ENCODE data around the gene ATF2. TPM values are rescaled to one million over a fixed set of nuclear protein-coding genes. Genes with fewer than 3 reads are reported as not detected.

The ATF2 gene
- polyA plus RNA-seq, 3 donors = 17.4 to 24.0 (median 22.1) TPM

GRCh38 chr2:175136334-175137215 is 31.4 kb downstream of the ATF2 start:
- H3K9me3 Mint-ChIP-seq = no peaks in the 10 kb centered on the region
- no peak for TF ChIP-seq CTCF (IDR thresholded peaks at IDR 0.05)
- Histone ChIP-seq H3K9me3 (replicated peaks in 1 of 2; ENCODE audit: control insufficient read depth in 1 of 2, insufficient read depth in 1 of 2, low read length in 2 of 2) (no peaks in the 10 kb centered on the region), H3K9ac (ENCODE audit: insufficient read depth, low read length, poor library complexity, severe bottlenecking) (no peak overlapping the region), H3K4me1 (ENCODE audit: control insufficient read depth in 1 of 2, insufficient read depth in 2 of 2, low read length in 2 of 2) (no peaks in the 10 kb centered on the region), H3K27ac (ENCODE audit: low read depth in 1 of 2, low read length in 2 of 2) (no peak overlapping the region), H4K20me1 (ENCODE audit: insufficient read depth, low read length) (peaks cover 41% of the 10 kb centered on the region), H3K27me3 (ENCODE audit: control insufficient read depth in 2 of 2, insufficient read depth in 2 of 2, low read length in 2 of 2) (no peaks in the 10 kb centered on the region), H3K36me3 (replicated peaks in 1 of 2; ENCODE audit: control insufficient read depth in 1 of 2, insufficient read depth in 2 of 2, low read length in 2 of 2) (peaks cover 40 to 82% of the 10 kb centered on the region in 2 donors), H2AFZ (ENCODE audit: insufficient read depth, low read depth, low read length, poor library complexity, severe bottlenecking) (no peak overlapping the region), H3K4me2 (replicated peaks; ENCODE audit: extremely low read depth, low read length, poor library complexity, severe bottlenecking) (no peak overlapping the region), H3K4me3 (replicated peaks in 1 of 3; ENCODE audit: low read depth in 2 of 3, low read length in 3 of 3) (no peak overlapping the region), H3K79me2 (ENCODE audit: insufficient read depth, low read length) (peaks cover 37% of the 10 kb centered on the region)
- H3K4me1 Mint-ChIP-seq = peaks cover under 1% of the 10 kb centered on the region
- peaks cover 44 to 70% of the 10 kb centered on the region in 2 donors for H3K36me3 Mint-ChIP-seq
- no peak overlapping the region for H3K4me3 Mint-ChIP-seq
- intact Hi-C loops (cut with micrococcal nuclease) = no loop called here
- no peak for DNase-seq
- H3K27me3 Mint-ChIP-seq (ENCODE audit: low read depth in 3 of 3) = no peaks in the 10 kb centered on the region
- peak overlapping the region in 1 of 7 donors; percentile 42 for H3K27ac Mint-ChIP-seq

GRCh38 chr2:175135862-175136261 is 32.1 kb downstream of the ATF2 start:
- H3K27me3 Mint-ChIP-seq (ENCODE audit: low read depth in 3 of 3) = no peaks in the 10 kb centered on the region
- no peak for DNase-seq
- intact Hi-C loops (cut with micrococcal nuclease) = no loop called here
- Histone ChIP-seq H3K9me3 (replicated peaks in 1 of 2; ENCODE audit: control insufficient read depth in 1 of 2, insufficient read depth in 1 of 2, low read length in 2 of 2) (no peaks in the 10 kb centered on the region), H2AFZ (ENCODE audit: insufficient read depth, low read depth, low read length, poor library complexity, severe bottlenecking) (no peak overlapping the region), H3K9ac (ENCODE audit: insufficient read depth, low read length, poor library complexity, severe bottlenecking) (no peak overlapping the region), H3K36me3 (replicated peaks in 1 of 2; ENCODE audit: control insufficient read depth in 1 of 2, insufficient read depth in 2 of 2, low read length in 2 of 2) (peaks cover 43 to 88% of the 10 kb centered on the region in 2 donors), H3K4me1 (ENCODE audit: control insufficient read depth in 1 of 2, insufficient read depth in 2 of 2, low read length in 2 of 2) (no peaks in the 10 kb centered on the region), H4K20me1 (ENCODE audit: insufficient read depth, low read length) (peaks cover 35% of the 10 kb centered on the region), H3K79me2 (ENCODE audit: insufficient read depth, low read length) (peaks cover 30% of the 10 kb centered on the region), H3K4me3 (replicated peaks in 1 of 3; ENCODE audit: low read depth in 2 of 3, low read length in 3 of 3) (no peak overlapping the region), H3K4me2 (replicated peaks; ENCODE audit: extremely low read depth, low read length, poor library complexity, severe bottlenecking) (no peak overlapping the region), H3K27ac (ENCODE audit: low read depth in 1 of 2, low read length in 2 of 2) (no peak overlapping the region), H3K27me3 (ENCODE audit: control insufficient read depth in 2 of 2, insufficient read depth in 2 of 2, low read length in 2 of 2) (no peaks in the 10 kb centered on the region)
- WGBS (ENCODE audit: insufficient coverage) = no CpG with 5 or more reads among the region's 2 CpGs
- H3K27ac Mint-ChIP-seq = no peak overlapping the region
- peaks cover 46 to 67% of the 10 kb centered on the region in 2 donors for H3K36me3 Mint-ChIP-seq
- no peak for TF ChIP-seq CTCF (IDR thresholded peaks at IDR 0.05)
- no peaks in the 10 kb centered on the region for H3K9me3 Mint-ChIP-seq
- no peak overlapping the region for H3K4me3 Mint-ChIP-seq
- no peaks in the 10 kb centered on the region for H3K4me1 Mint-ChIP-seq
